PC-9 (cell line): Measurements from ENCODE around the gene MIP. TPM values are rescaled to one million over a fixed set of nuclear protein-coding genes. Genes with fewer than 3 reads are reported as not detected.
"Not testable (repeated sequence)": the region's sequence is repeated elsewhere in the genome, so short reads cannot be mapped to it uniquely, and the experiment has no call there.

Experiments used
- BruUV-seq: library from RNA; stranded (reverse); fragments of 400-500 nt; replicated peaks from 2 replicates; lab custom pipeline; 2021; lab: Mats Ljungman, UMichigan
- CTCF ChIA-PET: fragments of 300-600 bp; sonication (Branson Sonifier 250); formaldehyde crosslinking; loops from one replicate; lab custom pipeline; 2022; ENCODE audit warnings: antibody characterized with exemption; lab: Charles Lee
- POLR2A ChIA-PET: fragments of 300-600 bp; sonication (Branson Sonifier 250); formaldehyde crosslinking; loops from one replicate; lab custom pipeline; 2022; ENCODE audit warnings: antibody characterized with exemption; ENCODE audit not compliant: unreplicated experiment; lab: Charles Lee
- DNase-seq, 2 experiments: peaks; one replicate each; pipeline versions ENCODE4 v3.0.0 to v3.0.0-alpha.2; 2015 to 2022; ENCODE audit warnings: mixed read lengths in 1 of 2
- H2AFZ ChIP-seq: fragments of 200-600 bp; sonication (generic); 2 replicates; pipeline ENCODE4 v1.8.1; 2017; ENCODE audit warnings: antibody characterized with exemption
- H3F3A ChIP-seq: fragments of 200-600 bp; sonication (generic); 2 replicates; pipeline ENCODE4 v1.8.1; 2017; ENCODE audit warnings: antibody characterized with exemption, mild to moderate bottlenecking, low read depth; ENCODE audit not compliant: insufficient read depth
- H3K27ac ChIP-seq: fragments of 200-600 bp; sonication (generic); 2 replicates; pipeline ENCODE4 v1.6.1; 2016; ENCODE audit warnings: mixed run types
- H3K27me3 ChIP-seq: fragments of 200-600 bp; sonication (generic); 2 replicates; pipeline ENCODE4 v1.6.1; 2016; ENCODE audit warnings: low read depth, mixed run types; ENCODE audit not compliant: insufficient read depth
- H3K36me3 ChIP-seq: fragments of 200-600 bp; sonication (generic); 2 replicates; pipeline ENCODE4 v1.6.1; 2016; ENCODE audit warnings: low read depth, mixed run types
- H3K4me1 ChIP-seq: fragments of 200-600 bp; sonication (generic); replicated peaks from 2 replicates; pipeline ENCODE4 v1.6.1; 2016; ENCODE audit warnings: mixed run types; ENCODE audit not compliant: insufficient read depth
- H3K4me2 ChIP-seq: fragments of 200-600 bp; sonication (generic); 2 replicates; pipeline ENCODE4 v1.6.1; 2017; ENCODE audit warnings: mixed run types
- H3K4me3 ChIP-seq: fragments of 200-600 bp; sonication (generic); 2 replicates; pipeline ENCODE4 v1.6.1; 2016; ENCODE audit warnings: mixed run types
- H3K79me2 ChIP-seq: fragments of 200-600 bp; sonication (generic); 2 replicates; pipeline ENCODE4 v1.6.1; 2017; ENCODE audit warnings: low read depth, mixed run types
- H3K9me2 ChIP-seq: fragments of 200-600 bp; sonication (generic); 2 replicates; pipeline ENCODE4 v1.8.1; 2017; ENCODE audit warnings: mild to moderate bottlenecking; ENCODE audit not compliant: insufficient read depth
- H3K9me3 ChIP-seq: fragments of 200-600 bp; sonication (generic); 2 replicates; pipeline ENCODE4 v1.8.1; 2016; ENCODE audit warnings: low read depth; ENCODE audit not compliant: insufficient read depth
- H4K20me1 ChIP-seq: fragments of 200-600 bp; sonication (generic); 2 replicates; pipeline ENCODE4 v1.8.1; 2017; ENCODE audit not compliant: insufficient read depth
- EZH2 ChIP-seq: fragments of 200-600 bp; sonication (generic); IDR thresholded peaks from 2 replicates; pipeline ENCODE4 v1.8.0; 2017; ENCODE audit warnings: antibody characterized with exemption, low read depth
- intact Hi-C: fragments of 100-400 bp; cut with micrococcal nuclease; formaldehyde crosslinking; loops from one replicate; pipeline ENCODE4 v1.10.0; 2022; ENCODE audit not compliant: unreplicated experiment
- total RNA-seq: library from RNA; stranded (reverse); gene quantifications from 2 replicates; pipeline ENCODE4 v1.2.3, GENCODE V29; 2021
- TF ChIP-seq, protein P1 (sequence below): fragments of 200-600 bp; sonication (generic); conservative IDR thresholded peaks from 2 replicates; pipeline ENCODE4 v1.6.1; 2017; ENCODE audit warnings: mixed run types, antibody characterized with exemption, mild to moderate bottlenecking, moderate library complexity

MIP gene
- total RNA-seq, 1 experiment from 2014 or later = not detected

DNA sequence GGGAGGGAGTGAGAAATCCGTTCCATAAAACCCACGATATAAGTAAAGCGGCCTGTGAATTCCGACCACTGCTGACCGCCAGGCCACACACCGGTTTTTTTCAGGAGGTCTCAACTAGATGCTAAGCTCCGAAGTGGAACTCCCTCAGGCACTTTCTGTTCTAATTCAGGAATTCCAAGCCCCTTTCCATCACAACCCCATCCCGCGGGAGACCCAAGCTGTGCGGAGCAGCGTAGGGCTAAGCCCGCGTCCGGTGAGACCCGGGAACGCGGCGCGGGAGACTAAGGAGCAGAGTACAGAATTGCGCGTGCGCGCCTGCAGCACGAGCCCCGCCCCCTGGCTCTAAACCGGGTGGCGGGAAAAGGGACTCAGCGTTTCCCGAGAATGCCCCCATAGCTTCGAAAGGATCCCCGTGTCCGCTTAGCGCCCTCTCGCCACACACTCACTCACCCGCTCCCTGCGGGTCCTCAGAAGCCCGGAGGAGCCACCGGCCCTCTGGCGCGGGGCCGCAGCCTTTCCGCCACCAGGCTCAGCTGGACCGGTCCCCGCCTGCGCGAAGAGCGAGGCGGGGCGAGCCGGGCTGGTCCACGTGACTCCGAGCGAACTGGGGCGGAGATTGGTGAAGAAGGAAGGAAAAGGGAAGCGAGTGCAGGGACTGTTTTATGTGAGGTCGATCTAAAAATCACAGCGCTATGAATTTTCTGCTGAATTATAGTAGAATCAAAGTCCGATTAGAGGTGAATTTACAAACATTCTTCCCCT, 5.4 kb downstream of the MIP start, which contains the start of gene TIMELESS:
TSS of gene TIMELESS (minus strand) at position 567 of the 762 bp plus-strand sequence. CDS start 15,256 bp downstream, outside the sequence.
- Histone ChIP-seq H3K27ac (peak within 1 kb of the TSS; percentile 57), H3K36me3 (no peaks in the 10 kb centered on the region), H3K4me3 (peak within 1 kb of the TSS; percentile 89), H3F3A (peaks cover 9% of the 10 kb centered on the region), H2AFZ (peak within 1 kb of the TSS; percentile 91), H3K4me1 (no peaks in the 10 kb centered on the region; the same call in 1 of the 2 replicates), H3K79me2 (peaks cover 16% of the 10 kb centered on the region), H4K20me1 (no peaks in the 10 kb centered on the region), H3K27me3 (no peaks in the 10 kb centered on the region), H3K4me2 (peak within 1 kb of the TSS; percentile 82), H3K9me3 (0 out of 2 replicates have a peak, but pooled peaks cover 5% of the 10 kb centered on the region), H3K9me2 (no peaks in the 10 kb centered on the region)
- BruUV-seq = TSS peak; percentile 42
- peak; percentile 72 to 85 for DNase-seq
- intact Hi-C loops = loop anchor here (1.0 kb wide), 1 partner anchor 345 kb away; the partner anchor contains the start of gene PA2G4
- ChIA-PET CTCF (interaction anchor here (0.6 to 1.7 kb wide), 5 partner anchors 10 to 259 kb away, joined by 3 to 11 read pairs (median 6); partner anchors contain the start of genes RBMS2 and SPRYD4), POLR2A (interaction anchor here (0.6 to 1.0 kb wide), 3 partner anchors 89 to 489 kb away, joined by 4 to 15 read pairs (median 5); partner anchors contain the start of gene STAT2)
- TF ChIP-seq EZH2 = no peak
- TF ChIP-seq, protein P1, sequence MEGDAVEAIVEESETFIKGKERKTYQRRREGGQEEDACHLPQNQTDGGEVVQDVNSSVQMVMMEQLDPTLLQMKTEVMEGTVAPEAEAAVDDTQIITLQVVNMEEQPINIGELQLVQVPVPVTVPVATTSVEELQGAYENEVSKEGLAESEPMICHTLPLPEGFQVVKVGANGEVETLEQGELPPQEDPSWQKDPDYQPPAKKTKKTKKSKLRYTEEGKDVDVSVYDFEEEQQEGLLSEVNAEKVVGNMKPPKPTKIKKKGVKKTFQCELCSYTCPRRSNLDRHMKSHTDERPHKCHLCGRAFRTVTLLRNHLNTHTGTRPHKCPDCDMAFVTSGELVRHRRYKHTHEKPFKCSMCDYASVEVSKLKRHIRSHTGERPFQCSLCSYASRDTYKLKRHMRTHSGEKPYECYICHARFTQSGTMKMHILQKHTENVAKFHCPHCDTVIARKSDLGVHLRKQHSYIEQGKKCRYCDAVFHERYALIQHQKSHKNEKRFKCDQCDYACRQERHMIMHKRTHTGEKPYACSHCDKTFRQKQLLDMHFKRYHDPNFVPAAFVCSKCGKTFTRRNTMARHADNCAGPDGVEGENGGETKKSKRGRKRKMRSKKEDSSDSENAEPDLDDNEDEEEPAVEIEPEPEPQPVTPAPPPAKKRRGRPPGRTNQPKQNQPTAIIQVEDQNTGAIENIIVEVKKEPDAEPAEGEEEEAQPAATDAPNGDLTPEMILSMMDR = no peak

DNA sequence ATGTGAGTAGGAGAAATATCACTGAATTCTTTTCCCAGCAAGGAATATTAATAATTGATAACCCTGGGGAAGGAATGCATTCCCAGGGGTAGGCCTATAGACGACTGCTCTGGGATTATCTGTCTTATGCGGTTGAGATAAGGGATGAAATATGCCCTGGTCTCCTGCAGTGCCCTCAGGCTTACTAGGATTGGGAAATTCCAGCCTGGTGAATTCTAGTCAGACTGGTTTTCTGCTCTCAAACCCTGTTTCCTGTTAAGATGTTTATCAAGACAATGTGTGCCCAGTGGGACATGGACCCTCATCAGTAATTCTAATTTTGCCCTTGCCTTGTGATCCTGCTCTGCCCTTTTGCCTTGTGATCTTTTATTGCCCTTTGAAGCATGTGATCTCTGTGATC, 11.2 kb downstream of the MIP start:
- Histone ChIP-seq H3K9me3 (peaks cover 26% of the 10 kb centered on the region; the same call in 1 of the 2 replicates), H3F3A (peaks cover 10% of the 10 kb centered on the region; the same call in 1 of the 2 replicates), H3K79me2 (peaks cover 38% of the 10 kb centered on the region)
- intact Hi-C loops, H3K27me3 ChIP-seq, CTCF ChIA-PET, H2AFZ ChIP-seq, H3K9me2 ChIP-seq, H3K4me2 ChIP-seq, POLR2A ChIA-PET, H3K4me3 ChIP-seq, H3K36me3 ChIP-seq, BruUV-seq, H4K20me1 ChIP-seq, H3K27ac ChIP-seq, H3K4me1 ChIP-seq: not testable (repeated sequence)
- peak in 1 of 2 experiments; percentile 44 for DNase-seq

DNA sequence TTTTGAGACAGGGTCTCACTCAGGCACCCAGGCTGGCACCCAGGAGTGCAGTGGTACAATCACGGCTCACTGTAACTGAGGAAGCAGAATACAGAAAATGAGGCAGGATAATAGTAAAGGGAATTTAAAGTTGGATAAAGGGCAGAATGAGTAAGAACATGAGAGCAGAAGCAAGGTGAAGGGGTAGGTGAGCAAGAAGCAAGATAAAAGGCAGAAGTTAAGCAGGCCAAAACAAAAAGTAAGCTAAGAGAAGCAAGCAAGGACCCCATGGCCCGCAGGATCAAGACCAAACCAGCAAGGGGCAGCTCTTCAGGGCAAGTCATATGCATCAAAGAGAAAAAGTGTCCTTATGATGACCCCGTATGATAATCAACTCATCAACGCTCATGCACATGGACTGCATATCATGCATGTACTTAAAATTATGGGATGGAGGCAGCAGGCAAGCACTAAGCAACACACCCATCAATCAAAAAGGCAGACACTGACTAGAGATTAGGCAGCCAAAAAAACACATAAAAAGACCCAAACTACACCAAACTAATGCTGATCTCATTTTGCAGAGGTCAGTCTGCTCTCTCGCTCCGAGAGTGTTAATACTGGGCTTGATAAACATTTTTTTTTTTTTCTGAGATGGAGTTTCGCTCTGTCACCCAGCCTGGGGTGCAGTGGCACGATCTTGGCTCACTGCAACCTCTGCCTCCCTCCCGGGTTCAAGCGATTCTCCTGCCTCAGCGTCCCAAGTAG, 16.9 kb downstream of the MIP start:
- Histone ChIP-seq H3K36me3 (peaks cover 6% of the 10 kb centered on the region; the same call in 1 of the 2 replicates), H3K9me3 (peaks cover 7% of the 10 kb centered on the region; the same call in 1 of the 2 replicates), H3K4me2 (no peak overlapping the region), H3K27ac (no peak overlapping the region), H3K4me1 (no peaks in the 10 kb centered on the region), H3K27me3 (no peaks in the 10 kb centered on the region), H2AFZ (no peak overlapping the region), H4K20me1 (no peaks in the 10 kb centered on the region), H3K9me2 (no peaks in the 10 kb centered on the region), H3K79me2 (peaks cover 38% of the 10 kb centered on the region), H3F3A (no peaks in the 10 kb centered on the region), H3K4me3 (no peak overlapping the region)
- no peak for DNase-seq
- POLR2A ChIA-PET = interaction anchor here (0.7 kb wide), 1 partner anchor 216 kb away, joined by 3 read pairs; the partner anchor contains the start of gene RNF41
- TF ChIP-seq, protein P1 = no peak
- no peak for TF ChIP-seq EZH2
- CTCF ChIA-PET = no interaction called here
- BruUV-seq = no TSS peak
- intact Hi-C loops = no loop called here
